ENCODE results near the gene ENC1. TPM values are rescaled to one million over a fixed set of nuclear protein-coding genes. Genes with fewer than 3 reads are reported as not detected.

The ENC1 gene
- total and polyA plus RNA-seq, 2 donors, result 11.2 to 75.4 TPM

GRCh38 chr5:74578356-74579044 is 62.0 kb downstream of the ENC1 start:
- Histone ChIP-seq H3K27ac (ENCODE audit: low read depth) (no peak overlapping the region), H3K4me1 (ENCODE audit: insufficient read depth) (peaks cover 2% of the 10 kb centered on the region), H3K36me3 (ENCODE audit: insufficient read depth) (no peaks in the 10 kb centered on the region), H3K4me3 (ENCODE audit: low read depth, low read length) (no peak overlapping the region)
- WGBS, result 94% methylated on average over 7 of the region's 7 CpGs
- no peak for DNase-seq (ENCODE audit: extremely low spot score)

Other genes starting within 250 kb of the ENC1 start
- gene HEXB, start 44.5 kb upstream of the ENC1 start, total RNA-seq, result 111 TPM
- gene HEXB, start 44.5 kb upstream of the ENC1 start, polyA plus RNA-seq, result 104 TPM
- 52.0 TPM for gene GFM2, start 126.4 kb upstream of the ENC1 start, total RNA-seq
- 14.1 TPM for gene GFM2, start 126.4 kb upstream of the ENC1 start, polyA plus RNA-seq
- gene NSA2, start 126.5 kb upstream of the ENC1 start, total RNA-seq, result 69.2 TPM
- gene NSA2, start 126.5 kb upstream of the ENC1 start, polyA plus RNA-seq, result 135 TPM
- gene FAM169A, start 225.7 kb upstream of the ENC1 start, total RNA-seq, result 9.0 TPM
- gene FAM169A, start 225.7 kb upstream of the ENC1 start, polyA plus RNA-seq, result 1.1 TPM

All from urinary bladder (tissue), 4 donors.